HUES64 (cell line): Measurements from ENCODE around the gene LANCL3.
"Not testable (repeated sequence)": the region's sequence is repeated elsewhere in the genome, so short reads cannot be mapped to it uniquely, and the experiment has no call there.

Source experiments
- H3K27ac ChIP-seq: 2 replicates; pipeline ENCODE4 v1.7.0; 2013; ENCODE audit warnings: low read depth, low read length, inconsistent platforms
- H3K27me3 ChIP-seq: 2 replicates; pipeline ENCODE4 v1.6.1; 2013; ENCODE audit warnings: mild to moderate bottlenecking, low read length; ENCODE audit not compliant: insufficient read depth
- H3K36me3 ChIP-seq: 2 replicates; pipeline ENCODE4 v1.6.1; 2013; ENCODE audit warnings: mild to moderate bottlenecking, low read length; ENCODE audit not compliant: insufficient read depth
- H3K4me1 ChIP-seq: 2 replicates; pipeline ENCODE4 v1.6.1; 2013; ENCODE audit warnings: mild to moderate bottlenecking, low read length, moderate library complexity; ENCODE audit not compliant: insufficient read depth
- H3K4me3 ChIP-seq: 2 replicates; pipeline ENCODE4 v1.5.1; 2013; ENCODE audit warnings: mild to moderate bottlenecking, low read length, moderate library complexity
- H3K9ac ChIP-seq: 2 replicates; pipeline ENCODE4 v1.6.1; 2013; ENCODE audit warnings: mild to moderate bottlenecking, low read depth, low read length
- H3K9me3 ChIP-seq: 2 replicates; pipeline ENCODE4 v1.6.1; 2013; ENCODE audit warnings: low read depth, low read length; ENCODE audit not compliant: insufficient read depth
- WGBS: fragments of 150-250, 120-280 bp; methylation state at CpG from one replicate; pipeline ENCODE4 v1.1.7; 2013; ENCODE audit warnings: missing lambda C conversion rate; 5-methylcytosine and 5-hydroxymethylcytosine counted together

The LANCL3 gene

GRCh38 chrX:37573121-37573520 lies 1.7 kb downstream of the LANCL3 start:
- not testable (repeated sequence) for H3K9me3 ChIP-seq, H3K9ac ChIP-seq, H3K36me3 ChIP-seq, H3K27ac ChIP-seq, H3K4me3 ChIP-seq, H3K4me1 ChIP-seq
- 40% methylated on average over 1 of the region's 2 CpGs for WGBS
- peaks cover 15% of the 10 kb centered on the region for H3K27me3 ChIP-seq

DNA sequence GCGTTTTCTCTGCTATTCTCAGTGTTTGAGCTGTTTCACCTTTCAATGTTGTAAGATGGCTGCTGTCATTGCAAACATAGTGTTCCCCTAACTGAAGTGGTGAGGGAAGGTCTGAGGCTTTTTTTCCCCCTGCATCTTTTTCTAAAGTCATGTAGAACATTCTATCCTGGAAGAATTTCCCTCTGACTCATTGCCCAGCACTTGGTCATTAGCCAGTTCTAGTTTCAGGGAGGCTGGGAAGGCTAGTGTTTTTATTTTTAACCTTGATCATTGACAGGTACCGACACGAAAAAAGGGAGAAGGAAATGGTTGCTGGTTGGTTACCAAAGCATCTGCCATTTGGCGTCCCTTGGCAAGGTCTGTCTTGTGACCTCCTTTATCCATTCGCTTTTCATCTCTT lies 6.6 kb downstream of the LANCL3 start:
- Histone ChIP-seq H3K9ac (no peak overlapping the region), H3K36me3 (no peaks in the 10 kb centered on the region), H3K27me3 (no peaks in the 10 kb centered on the region), H3K9me3 (no peaks in the 10 kb centered on the region), H3K4me1 (0 out of 2 replicates have a peak, but pooled peaks cover 6% of the 10 kb centered on the region), H3K27ac (no peak overlapping the region), H3K4me3 (no peak overlapping the region)
- WGBS, result 87% methylated on average over 3 of the region's 5 CpGs

DNA sequence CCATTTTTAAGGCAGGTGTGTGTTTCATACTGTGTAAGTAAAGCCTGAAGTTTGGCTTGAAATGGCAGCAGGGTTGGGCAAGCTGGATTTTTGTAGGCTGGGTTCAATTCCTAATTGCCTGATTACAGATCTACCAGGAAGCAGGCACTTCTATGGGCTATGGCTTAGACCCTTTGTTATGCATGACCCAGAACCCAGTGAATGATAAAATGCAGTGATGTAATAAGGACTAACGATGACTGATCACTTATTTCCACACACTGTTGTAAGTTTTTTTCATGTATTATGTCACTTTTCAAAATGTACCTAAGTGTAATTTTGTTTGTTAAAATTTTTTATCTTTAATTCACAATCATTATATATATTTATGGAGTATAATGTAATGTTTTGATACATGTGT lies 8.6 kb downstream of the LANCL3 start:
- WGBS, result no CpG with 5 or more reads among the region's 1 CpG
- no peak overlapping the region for H3K4me3 ChIP-seq
- H3K4me1 ChIP-seq, result no peaks in the 10 kb centered on the region
- H3K9ac ChIP-seq, result no peak overlapping the region
- H3K36me3 ChIP-seq, result no peaks in the 10 kb centered on the region
- H3K27me3 ChIP-seq, result no peaks in the 10 kb centered on the region
- H3K9me3 ChIP-seq, result no peaks in the 10 kb centered on the region
- H3K27ac ChIP-seq, result no peak overlapping the region

GRCh38 chrX:37587337-37587736 lies 15.9 kb downstream of the LANCL3 start:
- not testable (repeated sequence) for H3K27ac ChIP-seq, H3K4me3 ChIP-seq, H3K9me3 ChIP-seq, H3K27me3 ChIP-seq, H3K36me3 ChIP-seq, H3K9ac ChIP-seq, H3K4me1 ChIP-seq
- 94% methylated on average over 11 of the region's 11 CpGs for WGBS

GRCh38 chrX:37590047-37590446 lies 18.6 kb downstream of the LANCL3 start:
- no peaks in the 10 kb centered on the region for H3K4me1 ChIP-seq
- H3K4me3 ChIP-seq, result no peak overlapping the region
- no peak overlapping the region for H3K27ac ChIP-seq
- no peaks in the 10 kb centered on the region for H3K36me3 ChIP-seq
- H3K9ac ChIP-seq, result no peak overlapping the region
- H3K27me3 ChIP-seq, result no peaks in the 10 kb centered on the region
- WGBS, result 100% methylated on average over 1 of the region's 2 CpGs
- H3K9me3 ChIP-seq, result no peaks in the 10 kb centered on the region

- H3K4me1 ChIP-seq, result no peaks in the 10 kb centered on the region
- 97% methylated on average over 3 of the region's 4 CpGs for WGBS
- H3K36me3 ChIP-seq, result no peaks in the 10 kb centered on the region
Observed at GRCh38 chrX:37594755-37595382, 23.4 kb downstream of the LANCL3 start.

GRCh38 chrX:37599729-37600128 lies 28.3 kb downstream of the LANCL3 start:
- H3K36me3 ChIP-seq, result no peaks in the 10 kb centered on the region
- H3K4me1 ChIP-seq, result no peaks in the 10 kb centered on the region
- no peaks in the 10 kb centered on the region for H3K27me3 ChIP-seq
- no peak overlapping the region for H3K4me3 ChIP-seq
- no peak overlapping the region for H3K9ac ChIP-seq
- no peaks in the 10 kb centered on the region for H3K9me3 ChIP-seq
- H3K27ac ChIP-seq, result no peak overlapping the region
- 90% methylated on average over 1 of the region's 2 CpGs for WGBS

More at GRCh38 chrX:37594755-37595382, 23.4 kb downstream of the LANCL3 start:
- Histone ChIP-seq H3K27ac (no peak overlapping the region), H3K9me3 (no peaks in the 10 kb centered on the region), H3K4me3 (no peak overlapping the region), H3K9ac (no peak overlapping the region), H3K27me3 (no peaks in the 10 kb centered on the region)

GRCh38 chrX:37603938-37604409 lies 32.5 kb downstream of the LANCL3 start:
- Histone ChIP-seq H3K27me3 (no peaks in the 10 kb centered on the region), H3K9ac (no peak overlapping the region), H3K9me3 (no peaks in the 10 kb centered on the region), H3K27ac (no peak overlapping the region), H3K36me3 (no peaks in the 10 kb centered on the region), H3K4me3 (no peak overlapping the region), H3K4me1 (peaks cover 11% of the 10 kb centered on the region; the same call in 1 of the 2 replicates)
- 96% methylated on average over 1 of the region's 1 CpG for WGBS

DNA sequence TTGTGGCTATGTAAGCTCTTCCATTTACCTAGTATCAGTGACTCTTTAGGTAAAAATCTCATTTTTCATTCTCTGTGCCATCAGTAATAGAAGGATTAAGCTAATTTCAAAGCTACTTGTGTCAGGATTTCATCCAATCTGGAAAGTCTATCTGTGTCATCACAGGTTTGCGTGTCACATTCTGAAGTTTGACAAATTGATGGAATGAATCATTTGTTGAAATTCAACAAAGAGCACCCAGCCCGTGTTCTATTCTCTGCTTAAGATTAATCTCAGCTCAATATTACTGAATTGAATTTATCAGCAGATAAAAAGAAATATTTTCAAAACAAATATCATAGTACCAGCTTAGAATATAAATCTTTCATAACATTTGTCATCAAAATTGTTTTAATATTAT lies 35.8 kb downstream of the LANCL3 start:
- Histone ChIP-seq H3K4me3 (no peak overlapping the region), H3K27me3 (no peaks in the 10 kb centered on the region), H3K27ac (no peak overlapping the region), H3K4me1 (peaks cover 11% of the 10 kb centered on the region; the same call in 1 of the 2 replicates), H3K9ac (no peak overlapping the region), H3K9me3 (no peaks in the 10 kb centered on the region), H3K36me3 (no peaks in the 10 kb centered on the region)
- WGBS, result 100% methylated on average over 1 of the region's 2 CpGs

GRCh38 chrX:37608156-37608555 lies 36.7 kb downstream of the LANCL3 start:
- Histone ChIP-seq H3K27me3 (no peaks in the 10 kb centered on the region), H3K9ac (no peak overlapping the region), H3K36me3 (no peaks in the 10 kb centered on the region), H3K4me3 (no peak overlapping the region), H3K9me3 (no peaks in the 10 kb centered on the region), H3K4me1 (peaks cover 11% of the 10 kb centered on the region; the same call in 1 of the 2 replicates), H3K27ac (no peak overlapping the region)
- WGBS, result 53% methylated on average over 2 of the region's 2 CpGs

DNA sequence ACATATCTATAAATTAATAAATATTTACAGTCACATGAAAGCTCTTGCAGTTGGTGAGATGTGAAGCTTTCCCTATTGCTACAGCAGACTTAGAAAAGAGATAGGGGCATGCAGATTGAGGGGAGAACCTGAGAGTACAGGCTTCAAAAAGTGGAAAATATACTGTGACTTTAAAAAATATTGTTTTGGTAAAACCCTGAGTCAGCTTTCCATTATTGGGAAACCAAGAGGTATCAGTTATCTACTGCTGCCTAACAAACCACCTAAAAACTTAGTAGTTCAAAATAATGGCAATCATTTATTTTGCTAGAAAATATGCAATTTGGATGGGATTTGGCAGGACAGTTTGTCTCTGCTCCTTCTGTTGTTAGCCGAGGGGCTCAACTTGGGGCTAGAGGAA lies 38.3 kb downstream of the LANCL3 start:
- no peaks in the 10 kb centered on the region for H3K9me3 ChIP-seq
- H3K27me3 ChIP-seq, result no peaks in the 10 kb centered on the region
- no peak overlapping the region for H3K27ac ChIP-seq
- no peak overlapping the region for H3K9ac ChIP-seq
- H3K4me3 ChIP-seq, result no peak overlapping the region
- H3K4me1 ChIP-seq, result peaks cover 11% of the 10 kb centered on the region; the same call in 1 of the 2 replicates
- no peaks in the 10 kb centered on the region for H3K36me3 ChIP-seq
- WGBS, result 94% methylated on average over 1 of the region's 1 CpG

DNA sequence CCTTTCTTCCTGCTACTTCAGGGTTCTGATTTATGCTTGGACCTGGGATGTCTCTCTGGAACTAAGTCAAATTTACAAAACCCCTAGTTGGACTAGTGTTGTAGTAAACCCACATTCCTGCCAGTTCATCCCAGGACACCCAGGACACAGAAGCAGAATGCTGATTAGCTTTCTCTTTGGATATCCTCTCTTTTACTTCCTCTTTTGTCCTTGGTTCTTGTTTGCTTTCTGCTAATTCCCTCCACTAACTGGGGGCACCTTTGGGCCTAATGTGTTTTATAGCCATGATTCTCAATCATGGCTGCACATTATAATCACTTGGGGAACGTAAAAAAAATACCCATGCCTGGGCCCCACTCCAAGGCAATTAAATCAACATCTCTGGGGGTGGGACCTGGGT lies 42.5 kb downstream of the LANCL3 start:
- no peak overlapping the region for H3K27ac ChIP-seq
- no peak overlapping the region for H3K9ac ChIP-seq
- no peaks in the 10 kb centered on the region for H3K9me3 ChIP-seq
- H3K4me3 ChIP-seq, result no peak overlapping the region
- no peaks in the 10 kb centered on the region for H3K4me1 ChIP-seq
- H3K27me3 ChIP-seq, result no peaks in the 10 kb centered on the region
- WGBS, result no CpG with 5 or more reads among the region's 1 CpG
- H3K36me3 ChIP-seq, result no peaks in the 10 kb centered on the region
